GM19468 (cell line): Measurements from ENCODE around the gene PLD5.
"Not testable (repeated sequence)": the region's sequence is repeated elsewhere in the genome, so short reads cannot be mapped to it uniquely, and the experiment has no call there.

Experiments used
- ATAC-seq: cut with Tn5 transposase; IDR thresholded peaks from one replicate; pipeline ENCODE4 v1.9.1; 2021; ENCODE audit warnings: mild to moderate bottlenecking, moderate library complexity, moderate number of reproducible peaks; ENCODE audit not compliant: unreplicated experiment; ENCODE audit errors: extremely low read depth

The PLD5 gene

DNA sequence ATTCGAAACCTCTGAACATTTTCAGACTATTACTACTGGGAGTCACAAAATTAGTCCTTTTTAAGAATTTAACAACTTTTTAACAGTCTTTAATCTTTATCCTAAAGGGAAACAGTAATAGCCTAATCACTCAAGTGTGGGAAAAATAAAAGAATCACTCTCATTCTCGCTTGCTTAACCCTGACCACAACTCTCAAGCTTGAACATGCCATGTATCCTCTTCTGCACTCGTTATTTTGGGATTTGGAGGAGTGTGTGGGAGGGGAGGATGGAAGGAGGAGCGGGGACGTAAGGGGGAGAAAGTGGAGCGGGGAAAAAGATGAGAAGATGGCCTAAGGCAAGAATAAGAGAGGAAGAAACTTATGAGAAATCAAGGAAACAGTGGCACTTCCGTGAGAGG, 215.8 kb downstream of the PLD5 start:
- ATAC-seq = not testable (repeated sequence)

DNA sequence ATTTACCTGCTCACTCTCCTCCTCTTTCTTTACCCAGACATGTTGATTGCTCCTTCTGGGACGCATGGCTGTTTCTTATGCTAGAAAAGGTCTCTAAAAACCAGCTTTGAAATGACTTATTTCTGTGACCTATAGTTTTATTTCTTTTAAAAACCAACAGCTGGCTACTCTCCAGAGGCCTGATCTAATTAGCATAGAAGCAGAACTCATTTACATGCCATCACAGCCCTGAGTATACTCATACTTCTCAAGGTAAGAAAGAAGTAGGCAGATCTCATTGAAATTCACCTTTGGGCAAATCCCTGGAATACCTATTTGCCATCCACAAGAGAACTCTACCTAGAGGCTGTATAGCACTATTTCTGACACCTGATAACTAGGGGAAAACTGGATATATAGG, 230.7 kb downstream of the PLD5 start:
- ATAC-seq = not testable (repeated sequence)

DNA sequence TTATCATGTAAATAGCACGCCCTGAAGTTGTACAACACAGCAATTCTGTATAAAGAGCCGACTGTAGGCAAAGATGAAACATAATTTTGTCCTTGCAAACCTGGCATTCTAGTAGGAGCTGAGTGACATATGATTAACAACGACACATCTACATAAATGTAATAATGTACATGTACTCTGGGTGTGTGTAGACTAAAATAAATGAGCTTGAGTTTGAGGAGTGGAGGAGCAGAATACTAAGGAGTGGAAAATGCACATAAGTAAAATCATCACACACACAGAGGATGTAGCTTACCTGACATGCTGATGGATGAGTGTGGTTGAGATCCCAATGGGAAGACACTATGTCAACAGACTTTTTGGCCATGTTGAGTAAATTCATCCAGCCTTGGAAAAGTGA, 236.4 kb downstream of the PLD5 start:
- not testable (repeated sequence) for ATAC-seq

DNA sequence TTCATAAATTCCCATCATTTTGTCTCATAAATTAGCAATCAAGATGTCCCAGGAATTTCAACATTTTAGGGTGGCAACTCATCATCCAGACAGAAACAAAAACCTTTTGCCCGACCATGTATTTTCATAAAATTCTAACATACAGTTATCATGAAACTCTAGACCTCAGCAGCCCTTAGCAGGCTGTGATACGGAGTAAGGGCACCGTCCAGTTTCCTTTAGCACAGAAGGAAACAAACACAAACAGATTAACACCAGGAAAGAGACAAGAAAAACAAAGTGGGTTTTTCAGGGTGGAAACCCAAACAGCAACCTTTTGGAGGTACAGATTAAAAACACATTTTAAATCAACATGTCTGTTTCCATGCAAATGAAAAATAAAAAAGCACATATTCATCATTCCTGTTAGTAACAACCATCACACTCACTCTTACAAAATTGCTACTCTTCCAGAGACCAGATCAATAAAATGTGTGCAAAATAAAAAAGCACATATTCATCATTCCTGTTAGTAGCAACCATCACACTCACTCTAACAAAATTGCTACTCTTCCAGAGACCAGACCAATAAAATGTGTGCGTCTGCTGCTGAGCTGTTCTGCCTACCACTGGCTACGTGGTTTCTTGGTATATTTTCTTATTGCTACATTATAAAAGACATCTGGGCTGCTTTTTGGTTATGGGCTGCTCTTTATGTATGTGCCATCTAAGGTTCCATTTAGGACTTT, 241.6 kb downstream of the PLD5 start:
- ATAC-seq = not testable (repeated sequence)

DNA sequence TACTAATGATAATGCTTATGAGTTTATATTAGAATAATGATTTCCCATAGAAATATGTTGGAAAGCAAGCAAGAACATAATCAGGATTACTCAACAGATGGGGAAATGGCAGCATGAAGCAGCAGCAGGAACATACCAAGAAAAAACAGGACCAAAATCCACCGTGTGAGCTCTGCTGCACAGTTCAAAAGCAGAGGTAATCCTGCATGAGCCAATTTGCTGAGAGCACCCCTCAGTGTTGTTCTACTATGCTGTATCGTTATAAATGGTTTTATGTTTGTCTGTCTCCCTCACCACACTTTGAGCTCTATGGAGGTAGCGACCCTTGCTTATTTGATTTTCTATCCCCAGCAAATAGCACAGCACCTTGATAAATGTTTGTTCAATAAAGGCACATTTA, 246.1 kb downstream of the PLD5 start:
- ATAC-seq = not testable (repeated sequence)

DNA sequence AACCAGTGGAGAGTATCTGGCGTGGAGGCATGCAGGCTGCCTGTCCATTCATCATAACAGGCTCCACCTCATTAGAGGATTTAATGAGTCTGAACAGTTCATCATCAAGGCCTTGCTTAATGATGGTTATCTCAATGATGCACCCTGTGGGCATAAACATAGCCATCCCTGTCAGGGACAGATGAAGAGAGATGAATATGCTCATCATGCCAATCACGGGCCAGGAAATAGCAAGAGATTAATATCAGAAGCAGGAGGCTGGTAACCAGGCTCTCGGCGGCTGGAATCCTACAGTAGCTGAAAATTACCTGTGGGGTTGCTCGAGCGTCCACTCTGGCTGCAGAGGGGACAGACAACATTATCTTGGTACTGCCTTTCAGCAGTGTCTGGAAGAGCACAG, 247.7 kb downstream of the PLD5 start:
- not testable (repeated sequence) for ATAC-seq

DNA sequence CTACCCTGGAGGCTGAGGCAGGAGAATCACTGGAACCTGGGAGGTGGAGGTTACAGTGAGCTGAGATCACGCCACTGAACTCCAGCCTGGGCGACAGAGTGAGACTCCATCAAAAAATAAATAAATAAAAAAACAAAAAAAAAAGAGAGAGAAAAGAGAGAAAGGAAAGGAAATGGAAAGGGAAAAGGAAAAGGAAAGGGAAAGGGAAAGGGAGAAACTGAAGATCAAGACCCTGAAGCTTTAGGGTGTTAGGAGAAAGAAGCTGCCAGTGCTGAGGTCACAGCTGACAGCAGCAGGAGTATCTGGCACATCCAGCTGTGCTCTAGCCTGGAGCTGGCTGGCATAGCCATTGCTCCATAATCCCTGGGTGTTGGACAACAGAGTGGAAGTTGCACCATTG, 257.5 kb downstream of the PLD5 start:
- not testable (repeated sequence) for ATAC-seq

DNA sequence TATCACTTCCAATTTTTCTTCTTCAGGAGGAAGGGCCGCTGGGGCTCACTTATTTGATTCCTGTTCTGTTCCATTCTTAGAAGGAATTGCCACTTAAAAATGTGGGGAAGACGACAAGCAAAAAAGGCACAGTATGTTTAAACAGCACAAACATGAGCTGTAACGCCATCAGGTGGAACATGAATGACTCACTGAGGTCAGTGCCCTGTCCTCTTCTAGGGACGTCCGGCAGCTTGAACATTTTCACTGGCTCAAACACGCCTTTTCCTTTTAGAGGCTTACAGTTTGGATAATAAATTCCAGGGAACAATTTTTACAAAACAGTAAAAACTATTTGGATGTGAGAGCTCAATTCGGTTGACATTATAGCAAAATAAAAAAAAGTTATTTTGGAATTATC, 260.1 kb downstream of the PLD5 start:
- ATAC-seq = not testable (repeated sequence)

DNA sequence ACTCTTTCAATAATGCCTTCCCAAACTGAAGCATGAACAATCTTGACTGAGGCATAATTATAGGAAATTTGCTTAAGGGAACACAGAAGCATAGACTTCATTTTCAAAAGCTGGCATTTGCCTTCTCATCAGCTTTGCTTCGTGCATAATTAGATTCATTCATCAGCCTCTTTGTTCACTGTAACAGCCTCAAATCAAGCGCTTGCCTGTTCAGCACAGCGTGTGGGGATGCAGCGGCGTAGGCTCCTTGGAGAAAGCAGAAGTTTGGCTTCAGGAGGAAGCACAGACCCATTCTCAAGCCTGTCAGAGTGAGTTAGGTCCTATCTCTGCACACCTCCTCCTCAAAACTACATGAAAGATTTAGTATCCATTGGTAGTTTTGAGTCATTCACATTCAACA, 279.2 kb downstream of the PLD5 start:
- no peak for ATAC-seq

DNA sequence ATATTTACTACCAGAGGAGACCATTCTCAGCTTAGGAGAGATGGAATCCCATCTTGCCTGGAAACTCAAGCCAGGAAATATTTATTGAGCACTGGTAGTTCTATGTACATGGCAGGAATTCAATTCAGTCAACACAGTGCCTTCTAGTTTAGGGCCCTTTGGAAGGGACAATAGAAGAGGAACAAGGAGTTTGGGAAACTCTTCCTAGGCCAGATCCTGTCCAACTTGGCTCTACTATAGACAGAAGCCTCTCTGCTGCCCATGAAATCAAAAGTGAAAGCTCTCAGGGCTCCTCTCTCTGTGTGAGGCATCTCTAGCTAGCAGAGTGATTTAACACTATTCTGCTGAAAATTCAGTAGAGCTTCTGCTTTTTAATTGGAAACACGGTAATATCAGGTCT, 281.0 kb downstream of the PLD5 start:
- peak; percentile 73 for ATAC-seq

DNA sequence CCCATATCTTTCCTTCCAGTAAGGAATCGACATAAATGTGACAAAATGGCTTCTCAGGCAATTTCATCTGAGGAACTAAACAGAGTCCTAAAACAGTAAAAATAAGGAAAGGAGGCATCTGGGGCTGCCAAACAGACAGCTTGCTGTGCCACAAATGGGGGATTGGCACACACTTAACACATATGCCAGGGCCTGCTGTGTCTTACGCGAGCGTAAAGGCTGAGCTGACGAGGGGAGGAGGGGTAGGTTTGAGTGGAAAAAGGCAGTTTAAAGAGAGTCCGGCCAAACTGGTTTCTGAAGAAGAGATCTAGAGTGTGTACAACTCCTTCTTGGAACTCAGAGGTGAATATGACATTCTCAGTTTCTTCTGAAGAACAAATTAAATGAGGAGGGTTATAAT, 281.5 kb downstream of the PLD5 start:
- no peak for ATAC-seq

DNA sequence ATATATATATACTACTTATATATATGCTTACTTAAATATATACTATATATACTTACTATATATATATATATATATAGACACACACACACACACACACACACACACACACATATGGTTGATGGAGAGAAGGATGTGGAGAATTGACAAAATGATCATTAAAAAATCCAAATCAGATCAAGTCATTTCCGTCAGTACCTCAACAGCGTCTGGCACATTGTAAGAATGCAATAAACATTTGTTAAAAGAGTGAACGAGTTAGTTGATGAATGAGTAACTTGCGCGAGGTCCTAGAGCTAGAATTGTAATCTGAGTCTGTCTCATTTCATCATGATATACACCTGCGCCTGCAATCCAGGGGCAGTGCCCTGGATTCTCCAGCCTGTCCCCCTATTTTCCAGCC, 282.6 kb downstream of the PLD5 start:
- ATAC-seq = no peak

DNA sequence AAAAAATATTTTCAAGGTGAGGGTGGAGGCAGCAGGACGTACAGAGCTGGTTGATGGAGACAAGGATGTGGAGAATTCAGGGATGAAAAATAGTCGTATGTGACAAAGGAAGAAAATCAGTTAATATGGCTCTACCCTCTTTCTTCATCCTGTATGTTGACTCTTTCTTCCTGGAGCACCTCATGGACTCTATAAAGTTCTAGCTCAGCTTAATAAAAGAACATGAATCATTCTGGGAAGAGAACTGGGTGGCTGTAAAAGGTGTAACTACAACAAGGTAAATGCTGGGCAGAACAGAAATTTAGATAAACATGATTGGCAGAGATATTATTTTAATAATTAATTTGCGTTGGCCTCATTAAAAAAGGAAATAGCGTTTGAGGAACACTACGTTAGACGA, 283.8 kb downstream of the PLD5 start:
- ATAC-seq = no peak

DNA sequence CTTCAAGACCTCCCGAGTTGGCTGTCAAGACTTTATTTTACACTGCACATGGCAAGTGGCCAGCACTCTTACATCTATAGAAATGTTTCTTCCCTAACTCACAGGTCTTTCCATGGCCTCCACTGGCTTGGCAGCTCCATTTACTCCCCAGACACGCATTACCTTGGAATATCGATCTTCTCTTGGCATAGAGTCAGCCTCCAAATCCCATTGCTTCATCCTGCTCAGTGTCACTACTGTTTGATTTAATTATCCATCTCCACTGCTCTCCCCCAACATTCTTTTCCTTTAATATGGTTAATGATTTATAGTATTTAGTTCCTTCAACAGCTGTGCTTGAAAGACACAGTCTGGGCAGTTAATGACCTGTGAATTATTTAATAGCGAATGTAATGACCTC, 284.4 kb downstream of the PLD5 start:
- no peak for ATAC-seq

DNA sequence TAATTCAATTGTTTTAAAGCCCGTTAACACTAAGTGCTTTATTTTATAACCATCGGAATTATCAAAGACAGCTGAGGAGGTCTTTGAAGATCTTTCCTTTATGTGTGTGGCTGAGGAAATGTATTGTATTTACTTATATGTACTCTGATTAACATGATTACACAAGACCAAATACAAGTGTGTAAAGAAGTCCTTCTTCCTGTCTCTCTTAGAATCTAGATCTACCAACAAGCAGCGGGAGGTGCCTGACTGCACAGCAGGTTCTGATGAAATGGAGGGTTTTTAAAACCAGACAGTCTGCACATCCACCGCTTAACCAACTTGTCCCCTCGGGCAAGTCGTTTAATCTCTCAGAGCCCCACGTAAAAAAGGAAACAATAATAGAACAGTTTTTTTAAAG, 285.1 kb downstream of the PLD5 start:
- no peak for ATAC-seq

DNA sequence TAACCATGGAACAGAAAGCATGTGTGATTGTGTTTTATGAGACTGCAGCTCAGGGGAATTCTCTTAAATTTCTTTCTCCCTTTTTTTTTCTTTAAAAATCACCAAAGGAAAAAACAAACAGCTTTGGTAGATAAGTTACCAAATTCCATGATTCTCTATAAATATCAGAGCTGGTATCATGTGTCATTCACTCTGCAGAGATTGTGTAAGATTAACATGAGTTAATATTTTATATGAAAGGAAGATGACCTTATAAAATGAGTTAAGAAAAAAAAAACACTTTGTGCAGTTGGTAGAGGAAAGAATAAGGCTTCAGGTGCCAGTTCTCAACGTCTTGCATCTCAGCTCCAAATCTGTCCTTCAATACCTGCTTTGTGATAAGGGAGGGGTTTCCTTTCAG, 287.4 kb downstream of the PLD5 start:
- ATAC-seq = no peak

DNA sequence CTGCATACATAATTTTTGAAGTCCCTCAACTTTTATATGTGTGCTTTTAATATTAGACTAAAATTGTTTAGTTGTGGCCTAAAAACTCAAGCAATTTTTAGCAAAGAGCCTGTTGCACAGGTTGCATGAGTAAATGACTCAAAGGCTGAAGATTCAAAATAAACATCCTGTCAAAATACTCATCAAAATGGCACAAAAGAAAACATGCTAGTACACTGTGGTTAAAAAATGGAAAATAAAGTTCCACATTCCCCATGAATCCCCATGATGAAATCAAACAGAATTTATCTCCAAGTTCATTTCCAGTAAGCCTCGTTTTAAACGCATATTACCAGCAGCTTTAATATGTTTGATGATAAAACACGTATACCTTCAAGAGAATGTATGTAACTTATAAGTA, 295.5 kb downstream of the PLD5 start:
- ATAC-seq = no peak

DNA sequence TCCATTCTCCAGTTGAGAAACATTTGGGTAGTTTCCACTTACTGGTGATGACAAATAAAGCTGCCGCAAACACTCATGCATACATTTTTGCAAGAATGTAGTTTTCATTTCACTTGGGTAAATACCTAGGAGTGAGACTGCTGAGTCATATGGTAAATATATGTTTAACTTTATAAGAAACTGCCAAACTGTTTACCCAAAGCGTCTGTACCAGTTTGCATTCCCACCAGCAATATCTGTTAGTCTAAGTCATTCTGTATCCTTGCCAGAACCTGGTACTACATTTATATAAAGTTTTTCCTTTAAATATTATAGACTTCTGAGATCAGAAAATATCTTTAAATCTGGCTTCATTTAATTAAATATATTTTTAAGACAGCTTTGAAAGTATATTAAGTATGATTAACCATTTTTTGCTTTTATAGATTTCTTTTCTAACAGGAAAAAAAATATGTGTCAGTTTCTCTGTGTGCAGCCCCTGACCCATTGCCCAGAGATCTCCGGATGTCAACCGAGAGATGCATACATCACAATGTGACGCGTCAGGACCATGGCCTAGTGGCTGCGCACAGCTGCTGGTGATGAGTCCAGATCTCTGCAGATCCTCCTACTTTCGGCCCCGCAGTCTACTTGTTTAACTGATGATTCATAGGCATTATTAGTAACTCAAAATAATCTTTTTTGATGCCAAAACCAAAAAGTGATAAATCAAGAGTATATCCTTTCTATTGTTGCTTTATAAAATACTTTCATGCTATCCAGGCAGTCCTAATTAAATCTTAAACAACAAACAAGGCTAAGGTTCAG, 298.5 kb downstream of the PLD5 start:
- peak; percentile 82 for ATAC-seq

DNA sequence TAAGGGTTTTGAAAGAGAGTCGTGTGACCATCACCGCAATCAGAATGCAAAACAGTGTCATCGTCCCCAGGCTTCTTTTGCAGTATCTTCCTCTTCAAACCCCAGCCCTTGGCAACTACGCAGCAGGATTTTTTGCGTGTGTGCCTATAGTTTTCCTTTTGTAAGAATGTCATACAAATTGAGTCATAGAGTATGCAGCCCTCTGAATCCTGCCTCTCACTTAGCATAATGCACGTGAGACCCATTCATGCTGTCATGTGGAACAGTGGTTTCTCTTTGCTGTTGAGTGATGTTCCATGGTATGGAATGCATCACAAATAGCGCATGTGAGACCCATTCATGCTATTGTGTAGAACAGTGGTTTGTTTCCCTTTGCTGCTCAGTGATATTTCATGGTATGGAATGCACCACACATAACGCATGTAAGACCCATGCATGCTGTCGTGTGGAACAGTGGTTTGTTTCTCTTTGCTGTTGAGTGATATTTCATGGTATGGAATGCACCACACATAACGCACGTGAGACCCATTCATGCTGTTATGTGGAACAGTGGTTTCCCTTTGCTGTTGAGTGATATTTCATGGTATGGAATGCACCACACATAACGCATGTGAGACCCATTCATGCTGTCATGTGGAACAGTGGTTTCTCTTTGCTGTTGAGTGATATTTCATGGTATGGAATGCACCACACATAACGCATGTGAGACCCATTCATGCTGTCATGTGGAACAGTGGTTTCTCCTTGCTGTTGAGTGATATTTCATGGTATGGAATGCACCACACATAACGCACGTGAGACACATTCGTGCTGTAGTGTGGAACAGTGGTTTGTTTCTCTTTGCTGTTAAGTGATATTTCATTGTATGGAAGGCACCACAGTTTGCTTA, 299.4 kb downstream of the PLD5 start:
- not testable (repeated sequence) for ATAC-seq

DNA sequence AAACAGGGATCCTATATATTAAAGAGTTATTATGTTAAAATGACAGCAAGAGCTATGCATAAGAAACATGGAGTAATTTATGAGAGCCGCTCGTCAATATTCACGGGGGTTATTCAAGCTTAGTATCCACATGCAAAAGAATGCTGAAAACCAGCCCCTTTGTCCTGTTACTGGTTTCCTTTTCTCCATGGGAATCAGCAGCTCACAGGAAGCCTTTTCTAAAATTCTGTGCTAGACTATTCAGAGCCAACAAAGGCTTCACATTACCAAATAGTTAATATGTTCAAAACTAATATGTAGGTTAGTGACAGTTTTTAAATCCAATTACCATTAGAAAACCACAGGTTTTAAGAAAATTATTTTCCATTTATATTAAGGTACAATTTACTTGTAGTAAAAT, 300.0 kb downstream of the PLD5 start:
- ATAC-seq = no peak

DNA sequence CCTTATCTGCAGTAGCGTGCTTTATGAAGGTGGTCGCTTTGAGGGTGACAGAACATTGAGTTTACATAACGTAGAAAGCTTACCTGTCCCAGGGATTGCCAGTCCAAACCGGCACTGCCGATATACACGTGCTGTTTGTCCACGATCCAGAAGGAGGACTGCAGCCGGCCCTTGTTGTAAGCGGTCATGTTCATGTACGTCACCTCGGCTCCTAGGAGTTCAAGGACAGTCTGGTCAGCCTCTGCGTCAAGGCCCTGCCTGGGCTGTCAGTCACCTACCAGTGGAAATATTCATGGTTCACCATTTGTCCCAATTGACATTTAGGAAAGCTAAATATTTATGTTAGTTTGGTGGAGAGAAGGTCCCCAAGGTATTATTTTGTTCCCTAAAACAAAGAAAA, 304.6 kb downstream of the PLD5 start:
- ATAC-seq = no peak
